Stomach (tissue), 4 donors: ENCODE results near the gene GFAP.

Experiments used
- CTCF ChIP-seq, 7 experiments: fragments of 450-650 bp in 4 of 7; fragments of 200-600 bp in 3 of 7; sonication (generic) in 3 of 7; IDR thresholded peaks; one replicate each; pipeline ENCODE4 v1.5.1; 2016 to 2019; ENCODE audit warnings: antibody characterized with exemption in 7 of 7, control low read depth in 2 of 7, mild to moderate bottlenecking in 1 of 7
- EP300 ChIP-seq: sonication (generic); formaldehyde crosslinking; IDR thresholded peaks from one replicate; pipeline ENCODE4 v1.6.1; 2017; ENCODE audit warnings: antibody characterized with exemption
- POLR2AphosphoS5 ChIP-seq, 3 donors: sonication (generic); formaldehyde crosslinking; IDR thresholded peaks; one replicate each; pipeline ENCODE4 v1.6.1; 2016; ENCODE audit warnings: antibody characterized with exemption in 3 of 3

- TF ChIP-seq CTCF (IDR thresholded peaks at IDR 0.05) (no peak), POLR2AphosphoS5 (IDR thresholded peaks at IDR 0.05) (no peak), EP300 (no peak)
Observed at GRCh38 chr17:44913676-44914075, 1.6 kb downstream of the GFAP start.
